Activated CD4-positive, alpha-beta T cell treated with anti-CD3 and anti-CD28 coated beads, Interleukin-2, amount 50 U/mL, for 4 hours (primary cell): ENCODE measurements around the gene FGGY.

ENCODE experiments used
- DNase-seq, 2 experiments: peaks; one replicate each; pipeline ENCODE4 v3.0.0-alpha.2; 2020

The FGGY gene

DNA sequence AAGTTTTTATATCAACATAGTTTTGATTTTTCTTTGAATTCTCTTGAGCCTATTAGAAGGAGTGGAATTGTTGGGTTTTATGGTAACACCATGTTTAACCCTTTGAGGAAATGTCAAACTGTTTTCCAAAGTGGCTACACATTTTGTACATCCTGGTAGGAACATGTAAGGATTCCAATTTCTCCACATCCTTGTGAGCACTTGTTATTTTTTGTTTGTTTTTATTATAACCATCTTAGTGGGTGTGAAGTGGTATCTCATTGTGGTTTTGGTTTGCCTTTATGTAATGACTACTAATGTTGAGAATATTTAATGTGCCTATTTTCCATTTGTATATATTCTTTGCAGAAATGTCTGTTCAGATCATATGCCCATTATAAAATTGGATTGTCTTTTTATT, 120.5 kb downstream of the FGGY start:
- DNase-seq: no peak

- DNase-seq: no peak
These were observed 121.7 kb downstream of the FGGY start for GRCh38 chr1:59418363-59419144.

- DNase-seq: no peak
These were observed 122.7 kb downstream of the FGGY start for GRCh38 chr1:59419361-59420140.

- DNase-seq: no peak
These were observed 124.5 kb downstream of the FGGY start for GRCh38 chr1:59421232-59421920.

- DNase-seq: no peak
These were observed 126.2 kb downstream of the FGGY start for GRCh38 chr1:59422921-59423575.

- no peak for DNase-seq
These were observed 130.3 kb downstream of the FGGY start for GRCh38 chr1:59427155-59427554.

GRCh38 chr1:59427784-59428183, 130.9 kb downstream of the FGGY start:
- DNase-seq: no peak

GRCh38 chr1:59428828-59429227, 131.9 kb downstream of the FGGY start:
- no peak for DNase-seq

- no peak for DNase-seq
These were observed 132.8 kb downstream of the FGGY start for GRCh38 chr1:59429656-59430055.

GRCh38 chr1:59431566-59432294, 134.8 kb downstream of the FGGY start:
- DNase-seq: no peak

DNA sequence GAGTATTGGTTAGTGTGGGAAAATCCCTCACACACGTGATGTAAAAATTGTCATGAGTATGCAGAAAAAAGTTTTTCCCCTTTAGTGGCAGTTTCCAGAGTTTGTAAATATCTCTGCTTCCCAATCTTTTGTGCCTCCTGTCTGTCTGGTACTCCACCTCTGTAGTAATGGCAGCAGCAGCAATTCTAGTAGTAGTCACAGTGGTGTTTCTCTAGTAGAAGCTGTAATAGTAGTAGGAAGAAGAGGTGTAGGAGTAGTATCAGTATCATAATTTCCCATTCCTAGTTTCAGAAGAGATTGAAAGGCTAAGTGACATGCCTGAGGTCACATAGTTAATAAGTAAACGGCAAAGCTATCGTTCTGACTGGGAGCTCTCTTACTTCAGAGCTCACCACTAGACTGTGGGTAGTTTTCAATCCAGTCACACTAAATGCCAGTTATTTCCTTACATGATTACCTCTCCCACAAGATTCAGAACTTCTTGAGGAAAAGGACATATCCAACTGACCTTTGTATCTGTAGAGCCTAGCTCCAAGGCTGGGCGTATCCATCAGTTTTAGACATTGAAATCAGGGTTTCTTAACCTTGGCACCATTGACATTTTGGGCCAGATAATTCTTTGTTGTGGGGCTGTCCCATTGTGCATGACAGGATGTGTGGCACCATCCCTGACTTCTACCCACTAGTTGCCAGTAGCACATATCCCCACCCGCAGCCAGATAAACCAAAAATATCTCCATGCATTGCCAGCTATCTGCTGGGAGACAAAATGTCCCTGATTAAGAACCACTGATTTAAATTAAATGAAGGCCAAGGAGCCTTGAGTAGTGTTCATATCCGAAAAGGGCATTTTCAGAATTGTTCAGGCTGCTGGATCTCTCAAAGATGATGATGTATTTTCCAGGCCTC, 135.9 kb downstream of the FGGY start:
- no peak for DNase-seq

DNA sequence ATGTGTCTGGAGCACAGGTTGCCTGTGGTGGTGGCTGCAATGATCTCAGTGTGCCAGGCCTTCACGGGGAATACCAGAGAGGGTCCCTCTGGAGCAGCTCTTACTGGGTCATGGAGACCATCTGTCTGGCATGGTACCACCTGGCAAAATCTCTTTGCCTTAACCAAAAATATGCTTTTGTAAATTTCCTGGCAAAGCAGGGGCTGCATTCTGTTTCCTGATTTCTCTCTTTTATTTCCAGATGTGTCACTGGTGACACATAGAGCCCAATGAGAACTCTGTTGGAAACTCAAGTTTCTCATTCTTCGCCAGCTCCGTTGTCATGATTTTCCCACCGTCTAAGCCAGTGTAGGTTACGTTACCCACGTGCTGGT, 136.5 kb downstream of the FGGY start:
- DNase-seq: no peak

GRCh38 chr1:59434336-59434735, 137.4 kb downstream of the FGGY start:
- DNase-seq: no peak

- no peak for DNase-seq
These were observed 139.7 kb downstream of the FGGY start for GRCh38 chr1:59436637-59437036.

- DNase-seq: no peak
These were observed 141.2 kb downstream of the FGGY start for GRCh38 chr1:59438058-59438560.

- DNase-seq: no peak
These were observed 145.6 kb downstream of the FGGY start for GRCh38 chr1:59442492-59442891.

- DNase-seq: no peak
These were observed 146.4 kb downstream of the FGGY start for GRCh38 chr1:59443310-59443709.

DNA sequence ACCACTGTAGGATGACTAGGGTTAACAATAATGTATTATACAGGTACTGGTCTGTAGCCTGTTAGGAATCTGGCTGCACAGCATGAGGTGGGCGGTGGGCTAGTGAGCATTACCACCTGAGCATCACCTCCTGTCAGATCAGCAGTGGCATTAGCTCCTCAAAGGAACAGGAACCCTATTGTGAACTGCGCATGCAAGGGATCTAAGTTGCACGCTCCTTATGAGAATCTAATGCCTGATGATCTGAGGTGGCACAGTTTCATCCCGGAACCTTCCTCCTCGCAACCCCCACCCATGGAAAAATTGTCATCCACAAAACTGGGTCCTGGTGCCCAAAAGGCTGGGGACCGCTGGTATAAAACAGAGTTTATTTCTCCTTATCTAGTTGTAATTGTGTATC, 147.6 kb downstream of the FGGY start:
- DNase-seq: no peak

DNA sequence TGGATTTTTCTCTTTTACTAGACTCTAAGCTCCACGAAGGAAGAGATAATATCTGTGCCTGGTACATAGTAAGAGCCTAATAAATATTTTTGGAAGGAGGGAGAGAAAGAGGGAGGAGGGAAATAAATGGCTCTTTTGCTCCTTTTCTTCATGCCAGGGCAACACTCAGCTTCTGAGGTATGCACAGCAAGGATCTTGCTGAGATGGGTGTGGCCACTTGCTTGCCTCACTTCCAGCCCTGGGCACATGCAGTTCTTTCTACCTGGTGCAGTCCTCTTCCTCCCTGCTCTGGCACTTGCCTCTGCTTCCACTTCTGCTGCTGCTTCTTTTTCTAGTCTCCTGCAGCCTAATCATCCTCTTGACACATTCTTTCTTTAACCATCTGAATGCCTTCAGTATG, 148.1 kb downstream of the FGGY start:
- DNase-seq: no peak

DNA sequence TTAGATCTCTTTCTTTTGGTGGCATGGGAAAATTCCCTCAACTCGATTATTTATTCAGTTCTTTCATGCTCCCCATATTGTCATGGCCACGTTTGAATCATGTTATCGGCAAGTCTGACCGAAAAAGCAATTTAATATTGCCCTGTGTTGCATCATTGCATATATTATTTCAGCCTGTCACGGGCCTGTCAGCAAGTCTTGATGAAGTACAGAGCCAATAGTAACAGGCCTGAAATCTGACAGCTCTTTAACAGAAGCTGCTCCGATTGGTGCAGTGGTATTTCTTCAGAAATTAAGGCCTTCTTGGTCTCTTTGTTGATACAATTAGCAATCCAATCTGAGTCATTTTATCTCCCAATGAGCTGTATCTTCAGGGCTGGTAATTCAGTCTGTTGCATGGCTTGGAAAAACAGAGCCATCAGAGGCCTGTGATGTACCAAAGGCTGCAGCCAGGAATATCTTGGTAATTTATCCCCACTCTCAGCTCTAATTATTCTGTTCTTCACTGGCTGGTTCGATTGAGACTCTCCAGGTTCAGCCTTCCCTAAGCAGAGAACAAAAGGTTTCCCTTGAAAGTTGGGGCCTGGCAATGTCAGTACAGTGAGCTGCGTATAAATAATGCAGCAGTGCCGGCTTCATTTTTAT, 149.5 kb downstream of the FGGY start:
- no peak for DNase-seq

DNA sequence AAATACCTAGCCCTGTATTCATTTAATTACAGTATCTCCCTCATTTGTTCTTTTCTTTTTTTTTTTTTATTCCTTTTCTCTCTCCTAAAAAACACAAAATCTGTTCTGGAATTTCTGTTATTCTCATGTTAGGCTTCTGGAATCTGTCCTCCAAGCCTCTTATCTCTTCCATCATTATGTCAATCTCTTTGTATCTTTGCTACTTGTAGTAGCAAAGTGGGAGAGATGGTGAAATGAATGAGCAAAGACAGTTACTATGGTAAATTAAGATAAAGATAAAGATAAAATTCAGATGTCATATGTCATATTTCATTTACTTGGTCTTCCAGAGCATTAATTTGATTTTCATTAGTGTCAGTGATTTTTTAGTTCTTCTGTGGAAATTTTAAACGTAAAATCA, 155.1 kb downstream of the FGGY start:
- no peak for DNase-seq
